HepG2 (cell line): ENCODE measurements around the gene TECTA. TPM values are rescaled to one million over a fixed set of nuclear protein-coding genes. Genes with fewer than 3 reads are reported as not detected.

Experiments used
- ATAC-seq: fragments of 200-7000 bp; cut with Tn5 transposase; 3 replicates; pipeline ENCODE4 v1.9.1; 2020; ENCODE audit warnings: mild to moderate bottlenecking, moderate library complexity
- BruUV-seq: library from RNA; stranded (reverse); fragments of 400-500 nt; replicated peaks from 2 replicates; lab custom pipeline; 2021; lab: Mats Ljungman, UMichigan
- CTCF ChIA-PET: fragments of 300-600 bp; formaldehyde crosslinking; extraction: SDS; loops from one replicate; lab custom pipeline; 2021; ENCODE audit warnings: low total read pairs, inconsistent platforms, low intra/inter-chr PET ratio; lab: Yijun Ruan, JAX
- POLR2A ChIA-PET: fragments of 350-600 bp; sonication (Branson Sonifier 250); formaldehyde crosslinking; loops from one replicate; lab custom pipeline; 2020; ENCODE audit warnings: antibody characterized with exemption, inconsistent platforms; lab: Yijun Ruan, JAX
- DNase-seq: peaks from one replicate; pipeline ENCODE4 v3.0.0-alpha.2; 2015; ENCODE audit warnings: low spot score
- FAIRE-seq: peaks from 3 replicates; lab custom pipeline; 2011; peaks lifted over from hg19 to GRCh38; lab: Jason Lieb, UNC
- H2AFZ ChIP-seq: one replicate; pipeline ENCODE4 v1.6.1; 2011; ENCODE audit warnings: low read length, inconsistent platforms
- H3K27ac ChIP-seq: fragments of 300-600 bp; 3 replicates; pipeline ENCODE4 v1.8.0; 2011; ENCODE audit warnings: mixed run types, mild to moderate bottlenecking, mixed read lengths, low read length, inconsistent platforms; ENCODE audit not compliant: insufficient read depth; ENCODE audit errors: extremely low read length
- H3K27me3 ChIP-seq, 2 experiments: fragments of 200-600 bp in 1 of 2; 2 replicates in 1 of 2; 3 replicates in 1 of 2; pipeline versions ENCODE4 v1.6.0 to v1.8.0; 2011; ENCODE audit warnings: low read length in 2 of 2, mild to moderate bottlenecking in 2 of 2, moderate library complexity in 2 of 2, inconsistent platforms in 1 of 2; ENCODE audit not compliant: insufficient read depth in 2 of 2, control insufficient read depth in 1 of 2
- H3K36me3 ChIP-seq, 2 experiments: fragments of 200-600 bp in 1 of 2; replicated peaks in 1 of 2; 2 replicates in 1 of 2; 3 replicates in 1 of 2; pipeline versions ENCODE4 v1.5.1 to v1.8.0; 2011; ENCODE audit warnings: low read length in 2 of 2, inconsistent platforms in 1 of 2; ENCODE audit not compliant: insufficient read depth in 2 of 2, control insufficient read depth in 1 of 2
- H3K4me1 ChIP-seq: 2 replicates; pipeline ENCODE4 v1.5.1; 2012; ENCODE audit warnings: low read length, inconsistent platforms; ENCODE audit not compliant: insufficient read depth
- H3K4me2 ChIP-seq: 2 replicates; pipeline ENCODE4 v1.6.0; 2011; ENCODE audit warnings: low read depth, low read length, inconsistent platforms
- H3K4me3 ChIP-seq, 3 experiments: fragments of 200-600 bp in 1 of 3; sonication (generic), shearing (Covaris generic) in 1 of 3; replicated peaks in 1 of 3; 2 replicates each; pipeline ENCODE4 v1.5.1; 2011 to 2016; ENCODE audit warnings: low read length in 3 of 3, inconsistent platforms in 2 of 3, low read depth in 2 of 3, mild to moderate bottlenecking in 2 of 3, control low read depth in 1 of 3, mixed read lengths in 1 of 3; ENCODE audit not compliant: insufficient read depth in 1 of 3
- H3K79me2 ChIP-seq: one replicate; pipeline ENCODE4 v1.6.1; 2011; ENCODE audit warnings: low read length, inconsistent platforms; ENCODE audit not compliant: insufficient read depth
- H3K9ac ChIP-seq: 2 replicates; pipeline ENCODE4 v1.6.0; 2011; ENCODE audit warnings: mild to moderate bottlenecking, low read depth, low read length, inconsistent platforms; ENCODE audit not compliant: insufficient read depth
- H3K9me3 ChIP-seq: 2 replicates; pipeline ENCODE4 v1.5.1; 2012; ENCODE audit warnings: mild to moderate bottlenecking, low read length
- H4K20me1 ChIP-seq: 2 replicates; pipeline ENCODE4 v1.6.0; 2011; ENCODE audit warnings: inconsistent platforms, mild to moderate bottlenecking, low read length, moderate library complexity; ENCODE audit not compliant: insufficient read depth
- HMG20A ChIP-seq: IDR thresholded peaks from 2 replicates; pipeline ENCODE4 v1.6.1; 2016; ENCODE audit warnings: borderline replicate concordance
- MAX ChIP-seq: IDR thresholded peaks from 2 replicates; pipeline ENCODE4 v1.6.1; 2012; ENCODE audit warnings: inconsistent platforms
- RNF219 ChIP-seq: sonication (generic); formaldehyde crosslinking; IDR thresholded peaks from 2 replicates; pipeline ENCODE4 v1.5.0; 2020; ENCODE audit warnings: mild to moderate bottlenecking, missing genetic modification reagents
- TBL1XR1 ChIP-seq: fragments of 150-350 bp; IDR thresholded peaks from 2 replicates; pipeline ENCODE4 v1.6.1; 2014; ENCODE audit warnings: borderline replicate concordance, low read length; ENCODE audit not compliant: partially characterized antibody
- TBX3 ChIP-seq: fragments of 450-650 bp; IDR thresholded peaks from 2 replicates; pipeline ENCODE4 v1.6.1; 2017; ENCODE audit warnings: antibody characterized with exemption, mild to moderate bottlenecking, inconsistent platforms, borderline replicate concordance
- ZFX ChIP-seq: sonication (generic); formaldehyde crosslinking; IDR thresholded peaks from 2 replicates; pipeline ENCODE4 v1.4.0; 2020; ENCODE audit warnings: mild to moderate bottlenecking, low read depth, missing genetic modification reagents, moderate library complexity
- ZNF12 ChIP-seq: sonication (generic); formaldehyde crosslinking; IDR thresholded peaks from 2 replicates; pipeline ENCODE4 v1.5.0; 2020; ENCODE audit warnings: missing genetic modification reagents
- ZNF292 ChIP-seq: sonication (generic); formaldehyde crosslinking; IDR thresholded peaks from 2 replicates; pipeline ENCODE4 v1.8.1; 2022; ENCODE audit warnings: mild to moderate bottlenecking, low read depth, missing genetic modification reagents, borderline replicate concordance
- ZNF549 ChIP-seq: sonication (generic); formaldehyde crosslinking; IDR thresholded peaks from 2 replicates; pipeline ENCODE4 v1.5.0; 2020; ENCODE audit warnings: missing genetic modification reagents
- WGBS: methylation state at CpG from one replicate; pipeline ENCODE4 v1.1.6; 2017; ENCODE audit warnings: low lambda C conversion rate; 5-methylcytosine and 5-hydroxymethylcytosine counted together
- in situ Hi-C: cut with HindIII; loops from 2 replicates; pipeline ENCODE4 v1.10.0; 2017; ENCODE audit warnings: low pct_unique_long_range_greater_than_20kb; ENCODE audit not compliant: extremely low pct_ligation_motif_present
- intact Hi-C: fragments of 100-400 bp; cut with micrococcal nuclease; formaldehyde crosslinking; loops from one replicate; pipeline ENCODE4 v1.10.0; 2022; ENCODE audit not compliant: unreplicated experiment
- polyA plus RNA-seq, 8 experiments: library from polyadenylated mRNA; depleted of rRNA in 3 of 8; stranded (reverse) in 7 of 8; unstranded in 1 of 8; fragments of >200 nt; fragmentation: Illumina TruSeq in 4 of 8; extraction: Trizol in 4 of 8; gene quantifications; 2 replicates each; pipeline versions ENCODE4 v1.2.1 to v1.2.3, GENCODE V29; 2011 to 2016; ENCODE audit warnings: low read depth in 4 of 8, missing spikeins in 1 of 8, mixed read lengths in 1 of 8; ENCODE audit not compliant: insufficient read depth in 1 of 8
- total RNA-seq, 5 experiments: library from RNA; depleted of rRNA; stranded (reverse); fragments of >200 nt; fragmentation: Illumina TruSeq; extraction: Trizol; gene quantifications; 2 replicates each; pipeline ENCODE4 v1.2.3, GENCODE V29; 2016; ENCODE audit warnings: low read depth in 1 of 5
- TF ChIP-seq, protein P1 (sequence below): sonication (generic); formaldehyde crosslinking; IDR thresholded peaks from 2 replicates; pipeline ENCODE4 v1.5.0; 2020; ENCODE audit warnings: missing genetic modification reagents, mild to moderate bottlenecking, borderline replicate concordance
- TF ChIP-seq, protein P2 (sequence below): IDR thresholded peaks from 2 replicates; pipeline ENCODE4 v1.6.1; 2016

Gene TECTA
- total and polyA plus RNA-seq, 2 of the 13 experiments (the other 11 are each of a cell fraction or from before 2014, with no cell fraction given): 0.04 to 0.17 TPM

GRCh38 chr11:121179306-121179705 lies 78.3 kb downstream of the TECTA start:
- no peak overlapping the region for H3K27ac ChIP-seq
- no peak overlapping the region for H3K4me2 ChIP-seq
- WGBS: 2% methylated on average over 1 of the region's 1 CpG
- DNase-seq: no peak
- in situ Hi-C loops: no loop called here
- H3K9me3 ChIP-seq: peaks cover 26% of the 10 kb centered on the region
- no TSS peak for BruUV-seq
- ChIA-PET CTCF (no interaction called here), POLR2A (no interaction called here)
- no peak overlapping the region for H3K9ac ChIP-seq
- no peak overlapping the region for H2AFZ ChIP-seq
- no peak for FAIRE-seq
- no peak overlapping the region for H3K4me3 ChIP-seq
- no peaks in the 10 kb centered on the region for H4K20me1 ChIP-seq
- no peak for TF ChIP-seq MAX
- H3K79me2 ChIP-seq: no peaks in the 10 kb centered on the region
- H3K4me1 ChIP-seq: no peaks in the 10 kb centered on the region
- no peaks in the 10 kb centered on the region for H3K36me3 ChIP-seq
- ATAC-seq: no peak
- no peaks in the 10 kb centered on the region; a peak in 1 of 5 replicates for H3K27me3 ChIP-seq
- intact Hi-C loops: no loop called here

DNA sequence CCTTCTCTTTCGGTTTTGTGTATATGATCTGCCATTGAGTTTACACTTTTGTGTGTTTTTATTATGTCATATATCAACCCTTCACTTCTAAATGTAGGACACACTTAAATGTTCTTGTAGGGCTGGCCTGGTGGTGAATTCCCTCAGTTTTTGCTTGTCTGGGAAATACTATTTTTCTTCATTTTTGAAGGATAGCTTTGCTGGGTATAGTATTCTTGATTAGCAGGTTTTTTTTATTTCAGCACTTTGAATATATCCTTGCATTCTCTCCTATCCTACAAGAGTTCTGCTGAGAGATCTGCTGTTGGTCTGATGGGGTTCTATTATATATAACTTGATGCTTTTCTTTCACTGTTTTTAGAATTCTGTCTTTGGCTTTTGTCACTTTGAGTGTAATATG lies 79.1 kb downstream of the TECTA start:
- CTCF ChIA-PET: no interaction called here
- ATAC-seq: no peak
- H2AFZ ChIP-seq: no peak overlapping the region

More for the DNA sequence above, 79.1 kb downstream of the TECTA start:
- BruUV-seq: no TSS peak
- Histone ChIP-seq H3K36me3 (no peaks in the 10 kb centered on the region), H3K9me3 (peaks cover 26% of the 10 kb centered on the region), H3K27ac (no peak overlapping the region), H3K4me2 (no peak overlapping the region), H3K4me3 (no peak overlapping the region), H3K27me3 (no peaks in the 10 kb centered on the region; a peak in 1 of 5 replicates), H3K9ac (no peak overlapping the region), H3K4me1 (no peaks in the 10 kb centered on the region), H4K20me1 (no peaks in the 10 kb centered on the region), H3K79me2 (no peaks in the 10 kb centered on the region)
- DNase-seq (no peak), FAIRE-seq (no peak)
- POLR2A ChIA-PET: no interaction called here
- in situ Hi-C loops (no loop called here), intact Hi-C loops (no loop called here)
- 9% methylated on average over 1 of the region's 1 CpG for WGBS
- TF ChIP-seq TBX3 (no peak), RNF219 (CRISPR knock-in tag) (no peak), TBL1XR1 (no peak), ZNF12 (CRISPR knock-in tag) (no peak), HMG20A (CRISPR knock-in tag) (no peak), ZNF292 (CRISPR knock-in tag) (no peak), ZFX (CRISPR knock-in tag) (no peak), ZNF549 (CRISPR knock-in tag) (no peak)
- TF ChIP-seq, protein P1, sequence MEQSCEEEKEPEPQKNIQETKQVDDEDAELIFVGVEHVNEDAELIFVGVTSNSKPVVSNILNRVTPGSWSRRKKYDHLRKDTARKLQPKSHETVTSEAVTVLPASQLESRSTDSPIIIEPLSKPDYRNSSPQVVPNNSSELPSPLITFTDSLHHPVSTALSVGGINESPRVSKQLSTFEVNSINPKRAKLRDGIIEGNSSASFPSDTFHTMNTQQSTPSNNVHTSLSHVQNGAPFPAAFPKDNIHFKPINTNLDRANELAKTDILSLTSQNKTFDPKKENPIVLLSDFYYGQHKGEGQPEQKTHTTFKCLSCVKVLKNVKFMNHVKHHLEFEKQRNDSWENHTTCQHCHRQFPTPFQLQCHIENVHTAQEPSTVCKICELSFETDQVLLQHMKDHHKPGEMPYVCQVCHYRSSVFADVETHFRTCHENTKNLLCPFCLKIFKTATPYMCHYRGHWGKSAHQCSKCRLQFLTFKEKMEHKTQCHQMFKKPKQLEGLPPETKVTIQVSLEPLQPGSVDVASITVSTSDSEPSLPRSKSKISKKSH: no peak
- TF ChIP-seq, protein P2, sequence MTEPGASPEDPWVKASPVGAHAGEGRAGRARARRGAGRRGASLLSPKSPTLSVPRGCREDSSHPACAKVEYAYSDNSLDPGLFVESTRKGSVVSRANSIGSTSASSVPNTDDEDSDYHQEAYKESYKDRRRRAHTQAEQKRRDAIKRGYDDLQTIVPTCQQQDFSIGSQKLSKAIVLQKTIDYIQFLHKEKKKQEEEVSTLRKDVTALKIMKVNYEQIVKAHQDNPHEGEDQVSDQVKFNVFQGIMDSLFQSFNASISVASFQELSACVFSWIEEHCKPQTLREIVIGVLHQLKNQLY: no peak
